Activated naive CD4-positive, alpha-beta T cell (primary cell): Measurements from ENCODE around the gene EFEMP1.

Experiments used
- DNase-seq, 4 experiments: peaks; one replicate each; lab custom pipeline; 2025; lab: John Stamatoyannopoulos, UW

EFEMP1 gene

DNA sequence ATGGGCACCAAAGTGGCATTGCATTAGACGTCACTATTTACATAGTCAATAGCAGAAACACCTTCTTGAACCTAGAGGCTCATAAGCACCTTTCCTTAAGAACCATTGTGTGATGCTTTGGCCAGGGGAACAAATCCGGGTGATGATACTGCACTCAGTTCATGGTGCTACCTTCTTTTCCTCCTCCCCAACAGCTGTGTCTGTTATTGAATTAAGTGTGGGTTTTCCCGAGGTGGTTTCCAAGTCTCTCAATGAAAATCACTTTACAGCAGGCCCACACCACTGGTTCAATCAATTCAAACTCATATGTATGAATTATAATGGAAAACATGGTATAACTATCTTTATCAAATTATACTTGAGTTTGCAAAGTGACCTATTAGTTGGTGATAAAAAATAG lies 9.3 kb upstream of the EFEMP1 start:
- DNase-seq: no peak

DNA sequence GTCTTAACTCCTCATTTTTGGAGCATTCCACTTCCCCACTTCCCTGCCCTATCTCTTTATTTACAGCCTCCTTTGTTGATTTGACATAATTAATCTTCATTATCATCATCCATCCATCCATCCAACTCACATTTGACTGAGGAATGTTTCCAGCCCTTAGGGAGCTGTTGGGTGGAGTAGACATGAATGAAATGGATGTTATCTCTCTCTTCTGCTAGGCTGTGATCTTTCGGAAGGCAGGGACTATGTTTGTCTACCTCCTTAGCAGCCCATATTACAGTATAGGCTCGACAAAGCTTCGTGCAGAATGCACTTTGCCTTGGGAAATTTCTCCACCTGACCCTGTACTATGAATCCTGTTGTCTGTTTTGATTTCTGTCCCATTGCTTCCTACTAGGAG lies 7.7 kb upstream of the EFEMP1 start:
- no peak for DNase-seq

DNA sequence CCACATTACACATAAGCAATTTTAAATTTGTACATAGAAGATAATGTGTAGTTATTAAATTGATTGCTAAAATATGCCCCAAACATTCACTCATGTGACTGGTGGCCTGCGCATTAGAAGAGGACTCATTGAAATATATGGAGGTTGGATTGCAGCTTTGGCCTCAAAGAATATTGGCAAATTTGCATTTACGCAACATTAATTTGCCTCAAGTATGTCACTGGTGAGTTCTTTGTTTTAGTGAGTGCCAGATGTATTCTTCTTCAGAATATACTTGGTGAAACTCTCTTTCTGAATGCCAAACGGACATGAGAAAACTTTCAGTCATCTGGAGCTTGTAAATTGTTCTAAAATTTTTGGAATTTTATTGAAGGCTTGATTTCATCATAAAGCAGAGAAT lies 5.9 kb upstream of the EFEMP1 start:
- DNase-seq: no peak

DNA sequence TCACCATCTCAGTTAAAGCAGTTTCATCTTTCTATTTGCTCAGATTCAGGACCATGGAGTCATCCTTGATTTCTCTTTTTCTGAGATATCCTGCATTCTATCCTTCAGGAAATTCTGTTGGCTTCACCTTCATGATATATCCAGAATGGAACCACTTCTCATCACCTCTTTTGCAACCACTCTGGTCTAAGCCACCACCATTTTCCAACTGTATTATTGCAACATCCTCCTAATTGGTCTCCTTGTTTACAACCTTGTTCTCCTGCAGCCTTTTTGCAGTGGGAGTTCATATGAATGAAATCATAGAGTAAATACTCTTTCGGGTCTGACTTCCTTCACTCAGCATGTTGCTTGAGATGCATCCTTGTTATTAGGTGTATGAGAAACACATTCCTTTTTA lies 3.4 kb upstream of the EFEMP1 start:
- DNase-seq: no peak

- DNase-seq: no peak
Measured at GRCh38 chr2:55926246-55926645, 2.7 kb upstream of the EFEMP1 start.

DNA sequence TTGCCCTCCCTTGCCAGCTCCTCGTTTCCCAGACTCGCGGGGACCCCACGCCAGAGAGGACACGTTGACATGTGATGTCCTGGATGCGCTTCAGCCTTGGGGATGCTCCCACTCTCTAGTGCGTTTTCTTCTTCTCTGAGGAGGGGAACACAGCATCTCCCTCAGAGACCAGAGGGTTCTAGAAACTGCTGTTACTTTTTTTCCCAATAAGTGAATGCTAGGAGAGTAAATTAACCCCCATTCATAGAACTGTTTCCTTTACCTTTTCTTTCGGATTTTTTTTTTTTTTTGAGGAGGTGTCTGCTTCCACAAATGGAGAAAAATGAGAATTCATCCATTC lies 370 bp upstream of the EFEMP1 start:
- DNase-seq: no peak

GRCh38 chr2:55922291-55922907 lies 1.2 kb downstream of the EFEMP1 start:
- no peak for DNase-seq

DNA sequence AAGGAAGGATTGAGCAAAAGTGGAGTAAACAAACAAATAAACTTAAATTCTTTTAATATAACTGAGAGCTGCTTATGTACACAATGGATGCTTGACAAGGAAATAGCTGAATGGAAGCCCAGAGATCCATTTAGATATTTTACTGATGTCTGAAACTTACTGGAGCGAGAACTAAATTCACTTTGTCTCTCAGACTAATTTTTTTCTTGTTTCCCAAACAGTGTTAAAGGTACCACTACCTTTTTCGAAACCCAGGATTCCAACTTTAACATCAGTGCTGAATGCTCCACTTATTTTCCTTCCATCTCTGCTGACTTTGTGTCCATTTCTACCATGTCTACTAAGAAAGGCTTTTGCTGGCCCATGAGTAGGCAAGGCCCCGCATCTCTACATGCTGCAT lies 4.0 kb downstream of the EFEMP1 start:
- no peak for DNase-seq

GRCh38 chr2:55918856-55919255 lies 4.7 kb downstream of the EFEMP1 start:
- no peak for DNase-seq

DNA sequence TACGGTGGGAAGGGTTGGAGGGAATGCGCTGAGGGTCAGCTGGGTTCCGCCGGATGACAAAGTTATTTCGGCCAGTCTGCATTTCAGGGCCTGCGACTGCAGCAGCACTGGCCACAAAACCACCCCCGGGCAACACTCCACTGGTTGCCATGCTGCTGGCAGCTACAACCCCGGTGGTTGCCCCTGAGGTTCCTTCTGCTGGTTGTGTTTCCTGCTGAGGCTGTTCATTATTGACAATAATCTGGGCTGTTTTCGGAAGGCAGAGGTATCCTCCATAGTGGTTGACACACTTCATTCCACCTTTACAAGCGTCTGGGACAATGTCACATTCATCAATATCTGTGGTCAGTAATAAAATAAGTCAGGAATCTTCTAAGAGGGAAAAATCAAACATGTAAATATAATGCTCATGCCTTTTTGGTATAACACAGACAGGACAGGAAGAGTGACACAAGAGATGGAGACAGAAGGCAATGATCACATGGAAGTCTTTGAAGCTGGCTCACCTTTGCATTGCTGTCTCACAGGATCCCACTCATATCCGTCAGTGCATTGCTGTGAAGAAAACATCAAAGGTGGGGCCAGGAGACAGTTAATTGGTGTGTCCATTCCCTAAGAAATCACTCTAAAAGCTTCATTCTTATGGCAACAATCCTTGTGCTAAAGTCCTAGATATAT lies 5.7 kb downstream of the EFEMP1 start:
- DNase-seq: no peak

GRCh38 chr2:55917117-55917516 lies 6.5 kb downstream of the EFEMP1 start:
- no peak for DNase-seq

DNA sequence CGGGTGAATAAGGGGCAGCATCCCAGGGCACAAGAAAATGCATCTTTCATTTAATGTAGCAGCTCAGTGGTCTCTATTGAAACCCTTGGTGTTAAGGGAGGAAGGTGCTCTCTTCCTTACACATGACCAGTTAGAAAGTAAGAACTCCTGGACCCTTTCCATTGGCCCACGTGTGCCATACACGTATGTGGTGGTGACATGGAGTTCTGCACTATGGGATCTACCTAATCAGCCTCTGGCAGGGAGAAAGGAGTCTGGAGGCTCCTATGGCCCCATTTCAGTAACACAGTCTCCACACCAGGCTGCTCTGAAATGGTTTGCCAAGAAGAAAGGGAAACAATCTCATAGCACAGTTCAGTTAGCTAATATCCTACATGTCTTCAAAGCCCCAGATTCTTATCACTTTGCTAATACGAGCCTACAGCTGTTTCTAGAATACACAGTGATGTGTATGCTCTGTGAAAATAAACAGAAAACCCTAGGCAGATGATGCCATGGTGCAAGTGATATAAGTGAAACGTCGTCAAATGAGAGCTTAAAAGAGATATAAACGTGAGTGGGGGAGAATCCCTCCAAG lies 7.0 kb downstream of the EFEMP1 start:
- no peak for DNase-seq

DNA sequence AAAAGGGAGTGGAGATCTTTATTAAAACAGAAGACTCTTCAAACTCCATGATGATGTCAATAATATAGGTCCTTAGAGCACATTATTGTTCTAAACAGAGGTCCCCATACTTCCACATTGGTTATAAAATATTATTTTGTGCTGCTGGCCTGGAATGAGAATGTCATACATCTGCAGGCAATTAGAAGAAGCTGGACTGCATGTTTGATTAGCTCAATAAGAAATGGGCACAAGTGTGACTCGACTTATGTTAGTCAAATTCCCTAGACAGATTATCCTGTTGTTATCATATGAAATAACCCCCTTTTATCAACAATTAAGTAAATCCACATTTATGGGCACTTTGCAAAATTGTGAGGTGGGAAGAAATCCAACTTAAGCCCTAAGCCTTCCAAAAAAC lies 8.8 kb downstream of the EFEMP1 start:
- DNase-seq: no peak

- DNase-seq: no peak
Measured at GRCh38 chr2:55912926-55913325, 10.7 kb downstream of the EFEMP1 start.

- DNase-seq: no peak
Measured at GRCh38 chr2:55910077-55910476, 13.5 kb downstream of the EFEMP1 start.

DNA sequence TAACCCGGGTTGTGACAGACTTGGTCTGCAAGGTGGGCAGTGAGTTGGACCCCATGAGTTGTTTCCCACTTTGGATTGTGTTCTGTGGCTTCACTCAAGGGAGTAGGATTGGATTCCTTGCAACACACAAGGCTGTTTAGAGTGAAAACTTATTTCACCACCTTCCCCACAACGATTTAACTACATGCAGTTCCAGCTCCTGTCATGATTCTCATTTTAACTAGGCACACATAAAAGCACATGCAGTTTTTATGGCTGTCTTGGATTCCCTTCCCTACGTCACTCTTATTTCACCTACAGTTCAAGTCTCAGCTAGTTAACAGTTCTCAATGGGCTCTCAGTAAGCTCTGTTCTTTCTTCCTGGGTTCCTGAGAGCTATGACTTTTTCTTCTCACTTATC lies 15.9 kb downstream of the EFEMP1 start:
- DNase-seq: no peak

DNA sequence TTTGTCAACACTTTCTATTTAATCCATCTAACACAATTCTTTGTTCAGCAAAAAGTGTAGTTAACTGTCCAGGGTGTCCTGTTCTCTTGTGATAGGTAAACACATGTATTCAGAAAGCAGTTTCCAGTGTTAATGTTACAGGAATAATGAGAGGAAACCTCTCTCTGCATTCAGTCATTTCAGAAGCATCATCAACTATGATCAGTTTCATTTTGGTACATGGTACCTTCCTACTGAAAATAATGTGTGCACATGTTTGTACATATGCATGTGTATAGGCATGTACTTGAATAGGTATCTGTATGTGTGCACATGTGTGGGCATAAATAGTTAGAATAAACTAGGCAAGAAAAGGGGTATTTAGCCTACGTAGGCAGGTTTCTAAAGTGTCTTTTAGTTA lies 16.6 kb downstream of the EFEMP1 start:
- DNase-seq: no peak

DNA sequence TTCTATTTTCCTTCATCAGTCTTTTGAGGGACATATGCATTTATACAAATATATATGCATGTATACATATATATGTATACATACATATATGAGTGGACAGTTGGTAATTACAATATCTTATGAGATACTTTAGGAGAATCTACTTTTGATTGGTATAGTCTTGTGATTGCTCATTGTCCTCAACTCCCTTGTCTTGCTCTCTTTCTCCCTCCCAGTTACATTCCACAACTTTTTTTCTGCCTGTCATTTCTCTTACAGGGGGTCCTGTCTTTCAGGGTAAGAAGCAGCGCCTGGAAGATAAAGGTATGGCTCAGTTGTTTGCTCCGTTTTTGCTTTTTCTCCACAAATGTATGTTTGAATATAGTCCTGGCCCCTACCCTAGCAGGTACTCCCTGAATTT lies 19.9 kb downstream of the EFEMP1 start:
- DNase-seq: no peak

DNA sequence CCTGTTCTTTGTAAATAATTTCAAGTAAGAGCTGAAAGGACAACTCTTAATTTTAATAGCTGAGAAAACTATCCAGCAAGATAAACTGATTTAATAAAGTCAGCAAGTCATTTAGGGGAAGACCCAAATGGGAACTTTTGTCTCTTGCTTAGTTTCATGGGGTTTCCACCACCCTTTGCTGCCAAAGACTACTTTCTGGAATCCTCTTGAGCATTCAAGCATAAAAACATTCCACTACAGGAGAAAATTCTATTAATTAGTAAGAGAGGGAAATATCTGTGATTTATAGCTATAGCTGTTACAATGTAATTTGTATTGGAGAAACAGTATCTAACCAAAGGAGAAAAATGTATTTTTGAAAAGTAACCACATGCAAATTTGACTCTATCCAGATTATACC lies 20.6 kb downstream of the EFEMP1 start:
- DNase-seq: no peak

GRCh38 chr2:55902429-55902828 lies 21.2 kb downstream of the EFEMP1 start:
- DNase-seq: no peak

GRCh38 chr2:55901941-55902340 lies 21.6 kb downstream of the EFEMP1 start:
- DNase-seq: no peak

DNA sequence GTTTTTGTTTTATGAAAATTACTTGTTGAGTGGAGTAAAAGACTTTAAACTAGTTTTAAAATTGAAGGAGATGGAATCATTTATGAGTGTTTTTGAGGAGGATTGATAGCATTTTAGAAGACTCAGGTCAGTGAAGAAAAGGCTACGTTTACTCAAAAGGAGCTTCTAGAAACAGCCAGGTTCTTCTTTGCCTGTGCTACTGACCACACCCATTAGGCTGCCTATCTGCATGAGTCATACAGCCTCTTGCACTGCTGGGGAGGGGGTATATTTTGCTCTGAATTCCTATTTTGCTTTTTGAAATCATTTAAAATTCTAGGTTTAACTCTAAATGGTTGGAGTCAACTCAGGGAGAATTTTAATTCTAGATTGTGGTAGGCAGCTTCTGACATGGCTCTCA lies 22.3 kb downstream of the EFEMP1 start:
- no peak for DNase-seq

DNA sequence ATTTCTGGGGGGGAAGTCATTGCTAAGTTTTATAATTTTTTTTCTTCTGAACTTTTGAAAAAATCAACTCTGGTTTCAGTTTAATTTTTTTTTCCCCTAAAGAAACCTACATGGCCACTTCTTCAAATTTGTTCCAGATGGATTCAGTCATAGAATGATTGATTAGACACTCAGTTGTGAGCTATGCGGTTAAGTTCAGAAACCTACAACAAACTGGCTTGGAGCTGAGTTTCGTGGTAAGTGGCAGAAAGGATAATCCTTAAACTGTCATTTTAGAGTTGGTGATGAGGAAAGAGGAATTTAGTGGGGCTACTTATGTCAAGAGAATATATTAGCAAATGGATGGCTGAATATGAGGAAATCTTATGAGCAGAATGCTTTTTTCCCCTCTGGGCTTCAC lies 23.7 kb downstream of the EFEMP1 start:
- no peak for DNase-seq
